Glomerular endothelial cell (primary cell): Measurements from ENCODE around the gene LARGE1. TPM values are rescaled to one million over a fixed set of nuclear protein-coding genes. Genes with fewer than 3 reads are reported as not detected.
A peak's percentile ranks its signal among the peaks of the same experiment; 100 is the strongest.

Experiments used
- DNase-seq: peaks from one replicate; pipeline ENCODE4 v3.0.0-alpha.2; 2011; ENCODE audit warnings: low read depth, low spot score; ENCODE audit errors: extremely low read depth
- total RNA-seq: library from RNA; depleted of rRNA; stranded (reverse); fragments of >200 nt; gene quantifications from 2 replicates; pipeline ENCODE4 v1.2.3, GENCODE V29; 2015

The LARGE1 gene
- total RNA-seq, 1 donor from 2014 or later, result 18.2 TPM

DNA sequence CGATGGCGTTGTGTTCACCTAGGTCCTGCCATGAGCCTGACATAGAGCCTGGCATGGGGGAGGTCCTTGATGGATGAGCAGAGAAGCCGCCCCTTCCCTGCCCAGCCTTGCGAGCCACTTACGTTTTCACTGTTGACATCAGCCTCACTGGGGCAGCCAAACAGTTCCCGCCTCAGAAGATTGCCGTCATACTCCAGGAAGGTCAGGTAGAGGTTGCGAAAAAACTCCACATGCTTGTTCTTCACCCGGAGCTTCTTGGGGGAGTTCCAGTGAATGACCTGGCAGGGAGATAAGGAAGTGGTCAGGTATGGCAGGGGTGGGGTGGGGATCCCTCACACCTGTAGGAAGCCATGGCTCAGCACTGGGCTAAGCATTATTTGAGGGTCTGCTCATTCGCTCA is 582.8 kb downstream of the LARGE1 start:
- no peak for DNase-seq

DNA sequence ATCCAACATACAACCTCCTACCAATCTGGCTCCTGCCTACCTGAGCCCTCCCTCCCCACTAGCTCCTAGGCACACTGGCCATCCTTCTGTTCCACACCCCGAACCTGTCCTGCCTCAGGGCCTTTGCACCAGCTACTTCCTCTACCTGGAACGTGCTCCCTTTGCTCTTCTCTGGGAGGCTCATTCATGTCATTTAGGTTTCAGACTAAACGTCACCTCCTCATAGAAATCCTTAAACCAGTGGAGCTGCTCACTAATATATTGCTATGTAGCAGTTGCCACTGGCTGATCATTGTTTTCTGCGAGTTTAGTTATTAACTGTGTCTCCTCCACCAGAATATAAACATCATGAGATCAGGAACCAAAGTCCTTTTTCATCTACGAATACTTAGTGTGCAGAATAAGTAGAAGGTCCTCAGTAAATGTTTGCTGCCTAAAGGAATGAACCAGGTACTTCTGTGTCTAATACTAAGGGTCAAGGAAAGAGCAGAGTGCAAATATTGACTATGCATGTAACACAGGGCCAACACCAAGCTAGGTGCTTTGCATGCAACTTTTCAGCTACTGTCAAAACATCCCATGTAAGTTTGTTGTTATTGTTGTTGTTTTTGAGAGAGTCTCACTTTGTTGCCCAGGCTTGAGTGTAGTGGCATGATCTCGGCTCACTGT is 584.5 kb downstream of the LARGE1 start:
- no peak for DNase-seq

DNA sequence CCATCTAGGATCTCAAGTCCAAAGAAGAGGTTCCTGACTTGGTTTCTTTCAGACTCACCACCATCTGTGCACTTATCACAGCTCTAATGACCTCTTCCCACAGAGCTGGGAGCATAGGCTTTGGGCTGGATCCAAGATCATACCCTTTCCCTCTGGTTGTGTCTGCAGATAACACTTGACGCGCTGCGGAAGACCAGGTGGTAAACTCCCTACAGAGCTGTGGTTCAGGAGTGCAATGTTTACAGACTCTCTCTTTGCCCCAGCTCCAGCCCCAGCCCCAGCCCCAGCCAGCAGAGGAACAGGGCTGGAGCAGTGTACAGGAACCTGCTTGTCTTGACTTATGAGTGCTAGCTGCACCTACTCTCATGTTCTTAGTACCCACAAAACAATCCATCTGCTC is 587.7 kb downstream of the LARGE1 start:
- no peak for DNase-seq

DNA sequence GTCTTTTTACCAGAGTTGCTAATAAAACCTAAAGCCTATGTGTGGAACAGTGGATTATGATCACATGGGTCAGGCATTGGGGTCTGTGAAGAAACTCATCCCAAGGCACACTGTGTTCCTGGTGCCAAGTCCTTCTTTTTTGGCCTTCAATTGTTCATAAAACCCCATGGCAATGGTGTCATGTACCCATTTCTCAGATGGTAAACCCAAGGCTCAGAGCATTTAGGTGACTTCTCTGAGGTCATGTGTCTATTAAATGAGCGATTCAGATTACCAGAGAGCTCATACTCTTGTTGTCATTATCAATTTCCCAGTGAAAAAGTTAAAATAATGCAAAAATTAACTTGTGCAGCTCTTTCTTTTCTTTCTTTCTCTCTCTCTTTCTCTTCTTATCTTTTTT is 589.3 kb downstream of the LARGE1 start:
- DNase-seq, result no peak

DNA sequence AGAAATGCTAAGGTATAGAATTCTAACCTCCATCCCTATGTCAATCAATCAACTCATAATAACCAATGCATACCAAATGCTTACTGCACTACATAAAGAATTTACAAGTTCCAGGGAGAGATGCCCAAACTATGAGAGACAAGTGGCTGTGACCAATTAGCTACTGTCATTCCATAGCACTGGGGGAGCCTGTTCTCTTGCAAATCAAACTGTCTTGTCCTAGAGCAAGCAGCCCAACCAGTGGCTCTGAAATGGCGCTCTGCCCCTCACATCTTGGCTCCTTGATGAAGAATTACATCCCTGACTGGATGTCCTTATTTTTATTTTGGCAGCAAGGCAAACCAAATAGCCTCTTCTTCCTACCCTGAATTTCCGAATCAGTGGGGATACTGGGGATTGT is 589.7 kb downstream of the LARGE1 start:
- no peak for DNase-seq

DNA sequence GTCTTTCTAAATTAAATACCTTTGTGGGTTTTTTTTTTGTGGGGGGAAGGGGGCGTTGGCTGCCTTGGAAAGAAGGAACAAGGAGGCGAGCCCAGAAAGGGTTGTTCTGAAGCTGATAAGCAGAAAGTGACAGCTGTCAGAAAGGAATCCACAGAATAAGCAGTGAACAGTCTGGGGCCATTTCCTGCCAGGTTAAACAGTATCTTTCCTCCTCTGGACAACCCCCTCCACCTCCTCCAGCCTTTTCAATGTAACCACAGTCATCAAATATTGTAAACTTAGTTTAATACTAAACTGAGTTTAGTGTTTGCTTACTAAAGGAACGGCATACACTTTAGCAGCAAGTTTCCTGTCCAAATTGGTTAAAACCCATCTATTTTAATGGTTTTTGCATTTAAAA is 590.9 kb downstream of the LARGE1 start:
- DNase-seq, result no peak

DNA sequence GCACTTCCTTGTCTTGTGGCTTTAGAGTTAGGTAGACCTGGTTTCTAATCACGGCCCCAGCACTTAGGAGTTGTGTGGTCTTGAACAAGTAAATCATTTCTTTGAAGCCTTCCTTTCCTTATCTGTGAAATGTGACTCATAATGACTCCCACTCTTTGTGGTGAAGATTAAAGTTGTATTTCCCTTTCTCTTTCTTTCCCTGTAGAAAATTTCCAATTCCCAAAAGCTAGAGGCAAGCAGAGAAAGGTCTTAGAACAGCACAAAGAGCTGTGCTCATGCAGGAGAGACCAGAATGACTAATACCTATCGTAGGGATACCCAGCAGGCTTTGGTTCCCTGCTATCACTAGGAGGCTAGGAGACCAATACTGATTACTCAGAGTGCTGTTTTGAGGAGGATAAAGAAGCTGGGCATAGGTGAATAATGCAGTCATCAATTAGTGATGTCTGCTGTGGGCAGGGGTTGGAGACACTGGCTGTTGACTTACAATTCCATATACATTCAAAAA is 591.4 kb downstream of the LARGE1 start:
- no peak for DNase-seq

DNA sequence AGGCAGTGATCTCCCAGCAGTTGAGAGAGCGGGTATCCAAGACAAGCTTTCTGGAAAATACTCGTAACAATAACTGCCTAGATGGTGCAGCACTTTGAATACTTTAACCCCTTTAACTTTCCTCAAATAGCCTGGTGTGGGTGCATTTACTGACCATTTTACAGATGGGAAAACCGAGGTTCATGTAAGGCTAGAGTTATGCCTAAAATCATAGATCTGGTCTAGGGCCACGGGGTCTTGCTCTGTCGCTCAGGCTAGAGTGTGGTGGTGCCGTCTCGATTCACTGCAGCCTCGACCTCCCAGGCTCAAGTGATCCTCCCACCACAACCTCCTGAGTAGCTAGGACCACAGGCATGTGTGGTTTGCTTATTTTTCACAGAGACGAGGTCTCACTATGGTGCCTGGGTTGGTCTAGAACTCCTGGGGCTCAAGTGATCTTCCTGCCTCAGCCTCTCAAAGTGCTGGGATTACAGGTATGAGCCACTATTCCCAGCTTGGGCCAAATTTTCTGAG is 592.9 kb downstream of the LARGE1 start:
- no peak for DNase-seq

DNA sequence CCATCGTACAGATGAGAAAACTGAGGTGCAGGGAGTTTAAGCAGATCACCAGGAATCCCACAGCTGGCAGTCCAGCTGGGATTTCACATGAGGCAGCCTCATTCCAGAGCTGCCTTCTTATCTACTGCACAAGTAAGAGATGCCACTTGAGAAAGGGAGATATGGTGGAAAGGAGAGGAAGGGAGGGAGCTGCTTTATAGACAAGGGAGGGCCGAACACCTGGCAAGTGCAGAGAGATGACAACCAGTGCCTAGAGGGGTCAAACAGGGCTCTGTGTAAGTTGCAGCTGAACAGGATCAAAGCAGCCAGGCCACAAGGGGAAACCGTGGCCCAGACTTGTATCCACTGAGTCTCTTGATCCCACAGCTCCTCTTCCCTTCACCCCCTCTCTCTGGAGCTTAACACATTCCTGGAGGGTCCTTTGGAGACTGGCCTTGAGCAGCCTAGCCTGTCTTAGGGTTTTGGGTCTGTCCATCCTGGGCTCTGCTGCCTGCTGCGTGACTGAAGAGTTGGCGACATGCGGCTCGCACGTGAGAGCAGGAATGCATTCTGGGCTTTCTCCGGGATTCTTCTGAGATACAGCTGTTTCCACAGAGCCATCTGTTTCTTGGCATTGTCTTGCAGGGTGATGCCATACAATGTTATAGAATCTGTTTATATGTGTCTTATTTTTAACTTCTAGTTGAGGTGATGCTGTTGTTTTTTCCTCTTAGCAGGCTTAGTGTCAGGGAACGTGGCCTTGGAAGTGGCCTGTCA is 593.6 kb downstream of the LARGE1 start:
- no peak for DNase-seq

DNA sequence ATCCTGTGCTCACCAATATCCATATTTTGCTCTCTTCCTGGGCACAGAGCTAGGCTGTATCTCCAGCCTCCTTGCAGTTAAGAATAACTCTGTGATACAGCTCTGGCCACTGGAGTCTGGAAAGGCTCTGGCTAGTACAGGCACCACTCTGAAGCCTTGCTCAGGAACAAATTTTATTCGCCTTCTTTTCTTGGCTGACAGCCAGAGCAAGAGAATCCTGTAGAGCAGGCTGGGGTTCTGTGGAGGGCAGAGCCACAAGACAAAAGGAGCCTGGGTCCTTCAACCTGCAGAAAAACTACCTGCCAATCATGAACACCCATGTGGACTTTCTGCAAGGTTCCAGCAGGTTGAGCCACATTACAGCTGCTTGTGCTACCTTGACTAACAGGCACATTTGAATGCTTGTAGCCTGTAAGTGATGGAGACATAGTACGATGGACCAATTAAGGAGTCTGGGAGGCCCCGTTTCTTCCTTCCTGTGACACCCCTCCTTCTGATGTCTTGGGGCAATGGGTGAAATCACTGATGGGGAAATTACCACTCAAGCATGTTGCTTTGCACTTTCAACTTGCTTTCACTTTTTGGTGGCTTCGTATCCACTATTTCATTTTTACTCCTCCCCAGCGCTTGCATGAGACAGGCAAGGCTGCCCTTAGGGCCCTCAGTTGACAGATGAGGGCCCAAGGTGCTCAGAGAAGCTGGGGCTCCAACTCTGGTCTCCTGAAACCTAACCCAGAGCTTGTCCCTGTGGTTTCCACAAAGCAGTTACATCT is 594.9 kb downstream of the LARGE1 start:
- DNase-seq, result no peak

DNA sequence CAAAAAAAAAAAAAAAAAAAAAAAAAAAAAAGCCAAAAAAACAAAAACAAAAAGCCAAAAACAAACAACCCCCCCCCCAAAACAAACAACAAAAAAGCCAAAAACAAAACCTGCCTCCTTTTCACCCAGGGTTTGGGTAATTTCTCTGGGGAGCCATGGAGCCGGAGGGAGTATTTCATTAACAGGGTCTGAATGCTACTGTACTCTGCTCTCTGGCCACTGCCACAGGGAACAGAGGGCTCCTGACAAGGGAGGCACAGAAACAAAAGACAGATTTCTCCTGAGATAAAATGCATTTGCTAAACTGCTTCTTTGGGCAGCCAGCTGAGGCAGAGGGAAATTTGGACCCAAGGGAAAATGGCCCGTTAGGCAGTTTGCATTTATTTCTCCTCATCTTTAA is 596.0 kb downstream of the LARGE1 start:
- no peak for DNase-seq

DNA sequence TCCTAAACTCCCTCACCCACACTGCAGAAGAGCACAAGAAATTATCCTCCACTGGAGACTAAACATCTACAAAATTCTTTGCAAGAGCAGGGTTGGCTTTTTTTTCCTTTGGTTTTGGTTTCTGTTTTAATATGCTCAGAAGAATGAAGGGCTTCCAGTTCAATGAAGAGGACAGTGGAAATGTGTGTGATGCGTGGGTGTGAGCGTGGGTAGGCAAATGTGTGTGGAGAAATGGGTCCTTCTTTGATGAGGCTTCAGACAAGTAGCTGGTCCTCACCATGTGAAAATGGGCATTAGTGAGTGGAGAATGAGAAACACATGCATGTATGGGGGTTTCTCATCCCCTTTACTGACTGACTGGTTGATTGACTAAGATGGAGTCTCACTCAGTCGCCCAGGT is 598.8 kb downstream of the LARGE1 start:
- no peak for DNase-seq

DNA sequence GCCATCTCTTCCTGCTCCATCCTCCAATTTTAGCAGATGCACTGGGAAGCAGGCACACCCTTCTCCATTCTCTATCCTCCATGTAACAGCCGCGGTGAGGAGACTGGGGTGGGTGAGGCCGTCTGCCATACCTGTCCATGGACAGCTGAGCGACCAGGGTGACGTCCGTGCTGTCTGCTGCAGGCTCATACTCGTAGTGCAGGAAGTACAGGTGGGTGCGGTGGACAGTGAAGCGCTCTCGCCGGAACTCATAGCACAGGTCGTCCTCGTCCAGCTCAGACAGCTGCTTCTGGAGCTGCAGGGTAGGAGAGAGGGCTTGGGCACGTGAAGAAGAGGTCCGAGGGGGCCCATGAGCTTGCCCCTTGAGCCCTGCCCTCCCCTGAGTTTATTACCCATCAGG is 604.3 kb downstream of the LARGE1 start:
- no peak for DNase-seq

DNA sequence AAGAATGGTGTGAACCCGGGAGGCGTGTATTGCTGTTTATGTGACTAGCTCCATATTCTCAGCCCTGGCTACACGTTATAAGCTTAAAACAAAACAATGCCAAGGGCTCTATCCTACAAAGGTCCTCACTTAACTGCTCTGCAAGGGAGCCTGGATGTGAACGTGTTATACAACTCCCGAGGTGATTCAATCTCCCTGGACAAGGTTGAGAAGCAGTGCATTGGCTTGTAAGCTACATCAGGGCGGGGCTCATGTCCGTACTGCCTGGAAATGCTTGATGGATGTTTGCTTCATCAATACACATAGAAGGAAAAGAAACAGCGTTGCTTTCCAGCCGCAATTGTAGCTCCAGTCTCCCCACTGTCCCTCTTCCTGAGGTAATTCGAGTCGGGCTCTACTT is 605.2 kb downstream of the LARGE1 start:
- no peak for DNase-seq

DNA sequence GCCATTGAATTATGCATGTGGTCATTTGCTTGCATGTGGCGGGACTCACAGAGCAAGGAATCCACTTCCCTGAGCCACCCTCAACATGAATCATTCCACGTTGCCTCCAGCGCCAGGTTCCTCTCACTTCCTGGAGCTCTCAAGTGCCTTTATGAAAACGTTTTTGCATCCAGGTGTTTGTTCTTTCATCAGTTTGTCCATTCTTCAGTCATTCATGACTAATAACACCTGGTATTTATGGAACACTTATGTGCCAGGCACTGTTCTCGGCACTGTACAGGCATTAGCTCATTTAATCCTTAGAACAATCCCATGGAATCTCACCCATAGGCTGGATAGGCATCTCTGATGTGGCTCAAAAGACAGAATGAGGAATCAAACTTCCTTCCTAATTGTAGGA is 606.0 kb downstream of the LARGE1 start:
- no peak for DNase-seq

DNA sequence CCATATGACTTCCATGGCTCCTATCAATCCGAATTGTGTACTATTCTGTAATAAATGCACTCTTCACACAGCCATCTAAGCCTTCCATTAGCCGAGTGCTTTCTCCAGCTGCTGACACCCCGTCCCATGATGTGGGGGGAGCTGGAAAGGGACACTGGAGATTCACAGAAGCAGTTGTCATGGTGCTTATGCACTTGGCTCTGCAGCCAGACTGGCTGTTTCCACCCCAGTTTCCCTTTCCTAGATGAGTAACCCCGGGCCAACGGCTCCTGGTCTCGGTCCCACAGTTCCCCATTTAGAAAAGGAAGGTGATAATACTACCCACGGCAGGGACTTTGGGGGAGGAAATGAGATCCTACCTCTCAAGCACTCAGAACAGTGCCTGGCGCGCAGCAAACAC is 617.2 kb downstream of the LARGE1 start:
- no peak for DNase-seq

DNA sequence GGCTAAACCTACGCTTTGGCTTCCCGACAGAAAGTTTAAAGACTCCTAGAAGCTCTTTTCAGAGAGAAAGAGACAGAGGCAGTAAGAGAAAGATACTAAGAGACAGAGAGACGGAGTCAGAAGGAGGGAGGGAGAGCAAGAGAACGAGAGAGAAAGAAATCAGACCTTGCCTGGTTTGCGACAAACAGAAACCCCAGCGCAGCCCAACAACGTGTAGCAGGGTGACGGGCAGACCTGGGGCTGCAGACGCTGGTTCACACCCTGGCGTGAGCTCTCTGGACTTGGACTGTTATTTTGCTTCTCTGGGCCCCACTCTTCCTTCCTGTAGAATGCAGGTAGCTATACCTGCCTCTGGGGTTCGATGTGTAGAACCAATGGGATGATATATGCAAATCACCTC is 617.7 kb downstream of the LARGE1 start:
- DNase-seq, result no peak

DNA sequence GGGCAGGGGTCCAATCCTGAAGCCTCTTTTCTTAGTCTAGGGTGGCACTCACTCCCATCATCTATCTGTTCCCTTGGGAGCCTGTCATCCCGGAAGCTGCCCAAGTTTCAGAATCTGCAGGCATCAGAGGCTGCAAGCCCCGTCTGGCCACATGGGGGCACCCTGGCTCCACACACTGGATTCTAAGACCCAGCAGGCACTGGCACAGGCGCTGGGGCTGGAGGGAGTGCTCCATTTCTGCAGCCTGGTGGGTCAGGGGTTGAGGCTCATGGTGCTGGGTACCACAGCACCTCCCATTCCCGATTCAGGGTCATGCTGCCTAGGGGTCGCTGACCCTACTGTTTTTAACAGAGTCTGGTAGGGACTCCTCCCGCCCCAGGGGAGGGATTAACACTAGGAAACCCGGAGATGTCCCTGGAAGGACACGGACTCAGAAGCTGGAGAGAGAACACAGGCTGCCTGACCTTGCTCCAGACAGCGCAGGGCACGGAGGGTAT is 618.2 kb downstream of the LARGE1 start:
- peak; percentile 2 for DNase-seq

DNA sequence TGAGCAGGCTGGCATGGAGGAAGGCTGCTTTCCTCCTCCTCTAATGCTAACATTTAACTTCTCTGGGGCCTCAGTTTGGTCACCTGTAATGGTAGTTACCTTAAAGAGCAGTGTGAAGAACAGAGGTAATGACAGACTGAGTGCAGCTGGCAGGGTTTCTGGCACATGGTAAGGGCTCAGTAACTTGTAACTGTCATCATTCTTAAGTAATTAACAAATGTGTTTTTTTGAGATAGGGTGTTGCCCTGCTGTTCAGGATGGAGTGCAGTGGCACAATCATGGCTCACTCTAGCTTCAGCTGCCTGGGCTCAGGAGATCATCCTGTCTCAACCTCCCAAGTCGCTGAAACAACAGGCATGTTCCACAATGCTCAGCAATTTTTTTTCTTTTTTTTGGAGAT is 620.1 kb downstream of the LARGE1 start:
- no peak for DNase-seq

DNA sequence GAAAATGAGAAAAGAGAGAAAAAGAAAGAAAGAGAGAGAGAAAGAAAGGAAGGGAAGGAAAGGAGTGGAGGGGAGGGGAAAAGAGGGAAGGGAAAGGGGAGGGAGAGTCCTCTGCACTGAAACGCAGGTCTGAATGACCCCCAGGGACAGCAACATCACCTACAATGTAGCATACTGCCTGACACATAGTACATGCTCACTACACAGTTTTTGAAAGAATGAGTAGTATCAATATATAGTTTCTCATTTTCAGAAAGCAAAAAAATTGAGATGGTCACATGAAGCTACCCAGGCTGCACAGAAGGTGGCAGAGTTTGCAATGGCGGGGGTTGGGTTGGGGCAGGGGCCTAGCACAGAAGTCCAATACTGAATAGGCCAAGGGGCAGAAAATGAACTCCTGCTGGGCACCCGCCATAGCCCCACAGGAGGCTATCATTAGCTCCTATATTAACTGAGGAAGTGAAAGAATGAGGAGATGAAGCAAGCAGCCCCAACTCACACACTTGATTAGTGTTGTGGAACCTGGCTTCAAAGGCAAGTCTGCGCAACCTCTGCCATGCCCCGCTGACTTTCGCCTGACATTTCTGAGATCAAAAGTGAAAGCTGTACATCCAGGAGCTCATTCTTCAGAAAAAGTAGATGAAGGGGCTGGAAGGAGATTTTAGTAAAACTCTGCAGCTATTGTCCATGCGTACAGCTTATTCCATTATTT is 620.9 kb downstream of the LARGE1 start:
- no peak for DNase-seq

DNA sequence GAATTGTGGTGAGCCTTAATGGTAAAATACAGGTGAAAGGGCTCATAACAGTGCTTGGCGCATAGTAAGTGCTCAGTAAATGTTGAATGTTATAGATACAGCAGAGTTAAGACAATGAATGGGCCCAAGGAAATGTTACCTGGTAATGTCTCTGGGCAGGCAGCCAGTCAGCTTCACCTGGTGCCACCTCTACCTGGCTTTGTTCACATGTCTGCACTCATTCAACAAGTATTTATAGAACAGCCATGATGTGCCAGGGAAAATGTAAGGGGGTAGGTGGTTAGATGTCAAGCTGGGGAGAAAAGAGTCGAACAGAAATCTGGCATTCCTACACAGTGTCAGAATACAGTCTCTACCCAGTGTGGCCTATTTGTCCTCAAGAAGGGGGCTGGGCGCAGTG is 623.3 kb downstream of the LARGE1 start:
- DNase-seq, result no peak
